ENCODE results near the gene CSH2. TPM values are rescaled to one million over a fixed set of nuclear protein-coding genes. Genes with fewer than 3 reads are reported as not detected.

CSH2 gene
- total and polyA plus RNA-seq, 9 of the 15 experiments (the other 6 are each of a cell fraction or from before 2014, with no cell fraction given) = not detected

DNA sequence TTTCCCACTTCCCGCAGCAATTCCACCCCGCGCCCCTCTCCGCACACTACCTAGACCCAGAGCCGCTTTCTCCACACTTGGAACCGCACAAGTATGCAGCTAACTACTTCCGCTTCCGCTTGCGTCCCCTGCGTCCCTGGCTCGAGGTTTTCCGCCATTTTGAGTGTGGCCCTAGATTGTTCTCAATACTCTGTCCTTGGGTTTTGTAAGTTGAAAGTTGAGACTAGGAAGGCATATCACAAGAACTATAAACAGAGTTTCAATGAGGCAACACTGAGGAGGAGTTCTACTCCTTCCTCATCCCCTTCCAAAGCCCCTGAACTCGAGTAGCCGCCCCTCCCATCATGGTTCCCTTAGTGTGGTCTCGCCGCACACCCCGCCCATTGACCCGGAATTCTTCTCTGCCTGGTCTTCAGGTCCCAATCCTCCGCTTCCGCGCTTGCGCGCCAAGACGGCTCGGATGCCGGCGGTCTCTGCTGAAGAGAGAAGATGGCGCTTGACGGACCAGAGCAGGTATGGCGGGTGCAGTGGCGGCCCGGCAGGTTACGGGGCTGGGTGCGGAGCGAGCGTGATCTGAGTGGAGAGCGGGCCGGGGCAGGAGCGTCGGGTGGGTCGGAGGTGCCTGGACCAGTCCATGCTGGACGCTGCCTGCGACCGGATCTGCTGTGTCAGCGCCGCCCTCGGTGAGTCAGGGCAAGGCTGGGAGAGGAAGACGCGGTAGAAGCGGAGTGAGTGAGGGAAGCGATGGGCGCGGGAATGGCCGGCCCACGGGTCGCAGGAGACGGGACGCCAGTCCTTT lies 46.3 kb downstream of the CSH2 start, which contains the start of the genes FTSJ3 and PSMC5 (continued):
- TF ChIP-seq, protein P1, sequence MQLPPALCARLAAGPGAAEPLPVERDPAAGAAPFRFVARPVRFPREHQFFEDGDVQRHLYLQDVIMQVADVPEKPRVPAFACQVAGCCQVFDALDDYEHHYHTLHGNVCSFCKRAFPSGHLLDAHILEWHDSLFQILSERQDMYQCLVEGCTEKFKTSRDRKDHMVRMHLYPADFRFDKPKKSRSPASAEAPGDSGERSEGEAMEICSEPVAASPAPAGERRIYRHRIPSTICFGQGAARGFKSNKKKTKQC (CRISPR knock-in tag; IDR thresholded peaks at IDR 0.05) = 0 out of 2 replicates have a peak, but pooled peaks have one; percentile 84
- TF ChIP-seq, protein P2, sequence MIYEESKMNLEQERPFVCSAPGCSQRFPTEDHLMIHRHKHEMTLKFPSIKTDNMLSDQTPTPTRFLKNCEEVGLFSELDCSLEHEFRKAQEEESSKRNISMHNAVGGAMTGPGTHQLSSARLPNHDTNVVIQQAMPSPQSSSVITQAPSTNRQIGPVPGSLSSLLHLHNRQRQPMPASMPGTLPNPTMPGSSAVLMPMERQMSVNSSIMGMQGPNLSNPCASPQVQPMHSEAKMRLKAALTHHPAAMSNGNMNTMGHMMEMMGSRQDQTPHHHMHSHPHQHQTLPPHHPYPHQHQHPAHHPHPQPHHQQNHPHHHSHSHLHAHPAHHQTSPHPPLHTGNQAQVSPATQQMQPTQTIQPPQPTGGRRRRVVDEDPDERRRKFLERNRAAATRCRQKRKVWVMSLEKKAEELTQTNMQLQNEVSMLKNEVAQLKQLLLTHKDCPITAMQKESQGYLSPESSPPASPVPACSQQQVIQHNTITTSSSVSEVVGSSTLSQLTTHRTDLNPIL (CRISPR knock-in tag; IDR thresholded peaks at IDR 0.05) = 0 out of 2 replicates have a peak, but pooled peaks have one; percentile 30
- TF ChIP-seq MAFG (tag; conservative IDR thresholded peaks at IDR 0.05) = peak; percentile 89
- peak; percentile 76 for TF ChIP-seq MBD2 (IDR thresholded peaks at IDR 0.05; ENCODE audit: borderline replicate concordance, low read depth)
- TF ChIP-seq, protein P3, sequence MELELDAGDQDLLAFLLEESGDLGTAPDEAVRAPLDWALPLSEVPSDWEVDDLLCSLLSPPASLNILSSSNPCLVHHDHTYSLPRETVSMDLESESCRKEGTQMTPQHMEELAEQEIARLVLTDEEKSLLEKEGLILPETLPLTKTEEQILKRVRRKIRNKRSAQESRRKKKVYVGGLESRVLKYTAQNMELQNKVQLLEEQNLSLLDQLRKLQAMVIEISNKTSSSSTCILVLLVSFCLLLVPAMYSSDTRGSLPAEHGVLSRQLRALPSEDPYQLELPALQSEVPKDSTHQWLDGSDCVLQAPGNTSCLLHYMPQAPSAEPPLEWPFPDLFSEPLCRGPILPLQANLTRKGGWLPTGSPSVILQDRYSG (tag; conservative IDR thresholded peaks at IDR 0.05; ENCODE audit: low read depth) = 0 out of 2 replicates have a peak, but pooled peaks have one; percentile 22
- TF ChIP-seq ARID1B (IDR thresholded peaks at IDR 0.05) = peak; percentile 63
- TF ChIP-seq, protein P4, sequence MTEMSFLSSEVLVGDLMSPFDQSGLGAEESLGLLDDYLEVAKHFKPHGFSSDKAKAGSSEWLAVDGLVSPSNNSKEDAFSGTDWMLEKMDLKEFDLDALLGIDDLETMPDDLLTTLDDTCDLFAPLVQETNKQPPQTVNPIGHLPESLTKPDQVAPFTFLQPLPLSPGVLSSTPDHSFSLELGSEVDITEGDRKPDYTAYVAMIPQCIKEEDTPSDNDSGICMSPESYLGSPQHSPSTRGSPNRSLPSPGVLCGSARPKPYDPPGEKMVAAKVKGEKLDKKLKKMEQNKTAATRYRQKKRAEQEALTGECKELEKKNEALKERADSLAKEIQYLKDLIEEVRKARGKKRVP (CRISPR knock-in tag; IDR thresholded peaks at IDR 0.05) = no peak
- no peak for TF ChIP-seq ZNF224 (CRISPR knock-in tag; IDR thresholded peaks at IDR 0.05)
- TF ChIP-seq C11orf30 (IDR thresholded peaks at IDR 0.05; ENCODE audit: low read depth) = peak; percentile 99
- TF ChIP-seq, protein P5, sequence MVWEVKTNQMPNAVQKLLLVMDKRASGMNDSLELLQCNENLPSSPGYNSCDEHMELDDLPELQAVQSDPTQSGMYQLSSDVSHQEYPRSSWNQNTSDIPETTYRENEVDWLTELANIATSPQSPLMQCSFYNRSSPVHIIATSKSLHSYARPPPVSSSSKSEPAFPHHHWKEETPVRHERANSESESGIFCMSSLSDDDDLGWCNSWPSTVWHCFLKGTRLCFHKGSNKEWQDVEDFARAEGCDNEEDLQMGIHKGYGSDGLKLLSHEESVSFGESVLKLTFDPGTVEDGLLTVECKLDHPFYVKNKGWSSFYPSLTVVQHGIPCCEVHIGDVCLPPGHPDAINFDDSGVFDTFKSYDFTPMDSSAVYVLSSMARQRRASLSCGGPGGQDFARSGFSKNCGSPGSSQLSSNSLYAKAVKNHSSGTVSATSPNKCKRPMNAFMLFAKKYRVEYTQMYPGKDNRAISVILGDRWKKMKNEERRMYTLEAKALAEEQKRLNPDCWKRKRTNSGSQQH (CRISPR knock-in tag; IDR thresholded peaks at IDR 0.05) = peak; percentile 75
- TF ChIP-seq, protein P6, sequence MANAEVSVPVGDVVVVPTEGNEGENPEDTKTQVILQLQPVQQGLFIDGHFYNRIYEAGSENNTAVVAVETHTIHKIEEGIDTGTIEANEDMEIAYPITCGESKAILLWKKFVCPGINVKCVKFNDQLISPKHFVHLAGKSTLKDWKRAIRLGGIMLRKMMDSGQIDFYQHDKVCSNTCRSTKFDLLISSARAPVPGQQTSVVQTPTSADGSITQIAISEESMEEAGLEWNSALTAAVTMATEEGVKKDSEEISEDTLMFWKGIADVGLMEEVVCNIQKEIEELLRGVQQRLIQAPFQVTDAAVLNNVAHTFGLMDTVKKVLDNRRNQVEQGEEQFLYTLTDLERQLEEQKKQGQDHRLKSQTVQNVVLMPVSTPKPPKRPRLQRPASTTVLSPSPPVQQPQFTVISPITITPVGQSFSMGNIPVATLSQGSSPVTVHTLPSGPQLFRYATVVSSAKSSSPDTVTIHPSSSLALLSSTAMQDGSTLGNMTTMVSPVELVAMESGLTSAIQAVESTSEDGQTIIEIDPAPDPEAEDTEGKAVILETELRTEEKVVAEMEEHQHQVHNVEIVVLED (CRISPR knock-in tag; IDR thresholded peaks at IDR 0.05) = peak; percentile 99
- TF ChIP-seq THRAP3 (IDR thresholded peaks at IDR 0.05; ENCODE audit: borderline replicate concordance) = no peak
- TF ChIP-seq STAT5B (CRISPR knock-in tag; IDR thresholded peaks at IDR 0.05) = no peak
- TF ChIP-seq MTA2 (IDR thresholded peaks at IDR 0.05; ENCODE audit: low read depth) = peak; percentile 75
- peak; percentile 70; the same call in 1 of the 2 replicates for TF ChIP-seq BACH1 (tag; IDR thresholded peaks at IDR 0.05)
- peak; percentile 88; the same call in 1 of the 2 replicates for TF ChIP-seq LCOR (CRISPR knock-in tag; IDR thresholded peaks at IDR 0.05)
- no peak for TF ChIP-seq GABPB2 (CRISPR knock-in tag; conservative IDR thresholded peaks at IDR 0.05)
- 0 out of 2 replicates have a peak, but pooled peaks have one; percentile 71 for TF ChIP-seq TOE1 (IDR thresholded peaks at IDR 0.05; ENCODE audit: borderline replicate concordance)
- no peak for TF ChIP-seq TOE1 (CRISPR knock-in tag; IDR thresholded peaks at IDR 0.05; ENCODE audit: borderline replicate concordance, low read depth)
- peak; percentile 68 to 93 for TF ChIP-seq SIN3A (IDR thresholded peaks at IDR 0.05; ENCODE audit: borderline replicate concordance in 2 of 2, control insufficient read depth in 1 of 2, low read depth in 2 of 2, low read length in 2 of 2)

All from K562 (cell line).